PFSK-1 (cell line): Measurements from ENCODE around the gene SATB2.

ENCODE experiments used
- POLR2AphosphoS5 ChIP-seq: IDR thresholded peaks from 2 replicates; pipeline ENCODE4 v1.6.1; 2012; ENCODE audit warnings: low read depth, mild to moderate bottlenecking, control low read depth, low read length, moderate library complexity
- SIN3A ChIP-seq: IDR thresholded peaks from 2 replicates; pipeline ENCODE4 v1.6.1; 2012; ENCODE audit warnings: mild to moderate bottlenecking, low read length, moderate library complexity, borderline replicate concordance; ENCODE audit not compliant: insufficient read depth
- TAF1 ChIP-seq: IDR thresholded peaks from 2 replicates; pipeline ENCODE4 v1.6.1; 2012; ENCODE audit warnings: low read length, control low read depth, borderline replicate concordance; ENCODE audit not compliant: insufficient read depth
- TF ChIP-seq, protein P1 (sequence below), 2 experiments: IDR thresholded peaks; 2 replicates each; pipeline versions ENCODE4 v1.6.1 to v1.8.0; 2011 to 2012; ENCODE audit warnings: low read depth in 2 of 2, low read length in 2 of 2, control low read depth in 1 of 2, inconsistent platforms in 1 of 2, mild to moderate bottlenecking in 1 of 2, moderate library complexity in 1 of 2; ENCODE audit not compliant: insufficient read depth in 1 of 2

DNA sequence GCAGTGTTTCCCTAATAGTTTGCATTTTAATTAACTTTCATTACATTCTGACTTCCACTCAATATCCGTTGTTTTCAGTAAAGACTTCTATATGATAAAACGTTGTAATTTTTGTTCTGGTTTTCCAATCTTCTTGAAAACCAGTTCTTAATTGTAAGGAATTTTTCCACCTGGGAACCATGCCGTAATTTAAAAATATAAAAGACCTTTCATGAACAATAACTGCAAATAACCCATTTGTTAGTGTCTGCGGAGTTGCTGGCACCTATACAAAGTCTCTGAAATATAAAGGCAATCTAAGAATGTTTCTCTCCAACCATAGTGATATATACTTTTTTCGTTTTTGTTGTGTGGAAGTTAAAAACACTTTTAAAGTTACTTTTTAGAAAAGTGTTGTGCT is 7.7 kb upstream of the SATB2 start:
- TF ChIP-seq, protein P1, sequence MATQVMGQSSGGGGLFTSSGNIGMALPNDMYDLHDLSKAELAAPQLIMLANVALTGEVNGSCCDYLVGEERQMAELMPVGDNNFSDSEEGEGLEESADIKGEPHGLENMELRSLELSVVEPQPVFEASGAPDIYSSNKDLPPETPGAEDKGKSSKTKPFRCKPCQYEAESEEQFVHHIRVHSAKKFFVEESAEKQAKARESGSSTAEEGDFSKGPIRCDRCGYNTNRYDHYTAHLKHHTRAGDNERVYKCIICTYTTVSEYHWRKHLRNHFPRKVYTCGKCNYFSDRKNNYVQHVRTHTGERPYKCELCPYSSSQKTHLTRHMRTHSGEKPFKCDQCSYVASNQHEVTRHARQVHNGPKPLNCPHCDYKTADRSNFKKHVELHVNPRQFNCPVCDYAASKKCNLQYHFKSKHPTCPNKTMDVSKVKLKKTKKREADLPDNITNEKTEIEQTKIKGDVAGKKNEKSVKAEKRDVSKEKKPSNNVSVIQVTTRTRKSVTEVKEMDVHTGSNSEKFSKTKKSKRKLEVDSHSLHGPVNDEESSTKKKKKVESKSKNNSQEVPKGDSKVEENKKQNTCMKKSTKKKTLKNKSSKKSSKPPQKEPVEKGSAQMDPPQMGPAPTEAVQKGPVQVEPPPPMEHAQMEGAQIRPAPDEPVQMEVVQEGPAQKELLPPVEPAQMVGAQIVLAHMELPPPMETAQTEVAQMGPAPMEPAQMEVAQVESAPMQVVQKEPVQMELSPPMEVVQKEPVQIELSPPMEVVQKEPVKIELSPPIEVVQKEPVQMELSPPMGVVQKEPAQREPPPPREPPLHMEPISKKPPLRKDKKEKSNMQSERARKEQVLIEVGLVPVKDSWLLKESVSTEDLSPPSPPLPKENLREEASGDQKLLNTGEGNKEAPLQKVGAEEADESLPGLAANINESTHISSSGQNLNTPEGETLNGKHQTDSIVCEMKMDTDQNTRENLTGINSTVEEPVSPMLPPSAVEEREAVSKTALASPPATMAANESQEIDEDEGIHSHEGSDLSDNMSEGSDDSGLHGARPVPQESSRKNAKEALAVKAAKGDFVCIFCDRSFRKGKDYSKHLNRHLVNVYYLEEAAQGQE (IDR thresholded peaks at IDR 0.05; ENCODE audit: insufficient read depth in 1 of 2, low read depth in 2 of 2, low read length in 2 of 2), result no peak
- TF ChIP-seq POLR2AphosphoS5, result no peak
- TF ChIP-seq TAF1, result no peak
- TF ChIP-seq SIN3A, result no peak
